ENCODE results near the gene CD226. TPM values are rescaled to one million over a fixed set of nuclear protein-coding genes. Genes with fewer than 3 reads are reported as not detected.

The CD226 gene
- total RNA-seq, 1 donor from 2014 or later = 0.05 TPM

DNA sequence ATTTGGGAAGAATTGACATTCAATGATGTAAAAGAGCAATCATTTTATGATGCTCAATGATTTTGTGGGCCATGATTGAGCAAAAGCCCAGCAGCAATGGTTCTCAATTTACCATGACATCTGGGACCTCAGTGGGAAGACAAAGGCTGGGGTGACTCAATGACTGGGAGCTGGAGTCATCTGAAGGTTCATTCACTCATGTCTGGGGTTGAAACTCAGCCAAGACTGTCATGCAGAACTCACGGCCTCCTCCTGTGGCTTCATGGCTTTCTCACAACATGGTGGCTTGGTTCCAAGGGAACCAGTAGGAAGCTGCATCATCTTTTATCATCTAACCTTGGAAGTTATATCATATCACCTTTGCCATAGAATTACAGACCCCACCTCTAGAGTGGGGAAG is 45.1 kb upstream of the CD226 start:
- Mint-ChIP-seq H3K9me3 (ENCODE audit: unreplicated experiment) (peaks cover 5% of the 10 kb centered on the region), H3K27ac (ENCODE audit: unreplicated experiment) (no peak overlapping the region), H3K4me3 (ENCODE audit: unreplicated experiment) (no peak overlapping the region), H3K36me3 (ENCODE audit: unreplicated experiment) (peaks cover 15% of the 10 kb centered on the region), H3K27me3 (ENCODE audit: unreplicated experiment) (no peaks in the 10 kb centered on the region), H3K4me1 (ENCODE audit: low read depth, unreplicated experiment) (peaks cover 1% of the 10 kb centered on the region)
- DNase-seq = no peak
- TF ChIP-seq, protein P1, sequence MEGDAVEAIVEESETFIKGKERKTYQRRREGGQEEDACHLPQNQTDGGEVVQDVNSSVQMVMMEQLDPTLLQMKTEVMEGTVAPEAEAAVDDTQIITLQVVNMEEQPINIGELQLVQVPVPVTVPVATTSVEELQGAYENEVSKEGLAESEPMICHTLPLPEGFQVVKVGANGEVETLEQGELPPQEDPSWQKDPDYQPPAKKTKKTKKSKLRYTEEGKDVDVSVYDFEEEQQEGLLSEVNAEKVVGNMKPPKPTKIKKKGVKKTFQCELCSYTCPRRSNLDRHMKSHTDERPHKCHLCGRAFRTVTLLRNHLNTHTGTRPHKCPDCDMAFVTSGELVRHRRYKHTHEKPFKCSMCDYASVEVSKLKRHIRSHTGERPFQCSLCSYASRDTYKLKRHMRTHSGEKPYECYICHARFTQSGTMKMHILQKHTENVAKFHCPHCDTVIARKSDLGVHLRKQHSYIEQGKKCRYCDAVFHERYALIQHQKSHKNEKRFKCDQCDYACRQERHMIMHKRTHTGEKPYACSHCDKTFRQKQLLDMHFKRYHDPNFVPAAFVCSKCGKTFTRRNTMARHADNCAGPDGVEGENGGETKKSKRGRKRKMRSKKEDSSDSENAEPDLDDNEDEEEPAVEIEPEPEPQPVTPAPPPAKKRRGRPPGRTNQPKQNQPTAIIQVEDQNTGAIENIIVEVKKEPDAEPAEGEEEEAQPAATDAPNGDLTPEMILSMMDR (IDR thresholded peaks at IDR 0.05; ENCODE audit: partially characterized antibody, unreplicated experiment) = no peak

GRCh38 chr18:69987870-69988269 is 40.2 kb upstream of the CD226 start:
- DNase-seq = no peak
- TF ChIP-seq, protein P1 (IDR thresholded peaks at IDR 0.05; ENCODE audit: partially characterized antibody, unreplicated experiment) = no peak
- H3K27me3 Mint-ChIP-seq (ENCODE audit: unreplicated experiment) = no peaks in the 10 kb centered on the region
- H3K27ac Mint-ChIP-seq (ENCODE audit: unreplicated experiment) = no peak overlapping the region
- H3K4me1 Mint-ChIP-seq (ENCODE audit: low read depth, unreplicated experiment) = no peaks in the 10 kb centered on the region
- H3K36me3 Mint-ChIP-seq (ENCODE audit: unreplicated experiment) = peaks cover 33% of the 10 kb centered on the region
- peaks cover 10% of the 10 kb centered on the region for H3K9me3 Mint-ChIP-seq (ENCODE audit: unreplicated experiment)
- H3K4me3 Mint-ChIP-seq (ENCODE audit: unreplicated experiment) = no peak overlapping the region

DNA sequence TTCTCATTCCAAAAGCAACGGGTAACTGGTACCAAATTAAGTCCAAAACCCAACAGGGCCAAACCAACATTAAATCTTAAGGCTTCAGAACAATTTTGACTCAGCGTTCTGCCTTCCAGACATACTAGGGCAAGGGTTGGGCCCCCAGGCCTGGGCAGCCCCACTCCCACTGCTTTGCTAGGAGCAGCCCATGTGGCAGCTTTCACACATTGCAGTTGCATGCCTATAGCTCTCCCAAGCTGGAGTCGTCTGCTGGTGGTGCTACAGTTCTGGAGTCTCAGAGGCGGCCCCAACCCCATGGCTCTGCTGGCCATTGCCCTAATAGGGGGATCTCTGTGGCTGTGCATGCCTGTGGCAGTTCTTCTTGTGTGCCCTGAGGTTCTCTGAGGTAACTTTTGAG is 37.6 kb upstream of the CD226 start:
- Mint-ChIP-seq H3K4me1 (ENCODE audit: low read depth, unreplicated experiment) (no peaks in the 10 kb centered on the region), H3K27ac (ENCODE audit: unreplicated experiment) (no peak overlapping the region), H3K27me3 (ENCODE audit: unreplicated experiment) (peaks cover 2% of the 10 kb centered on the region), H3K36me3 (ENCODE audit: unreplicated experiment) (peaks cover 33% of the 10 kb centered on the region), H3K4me3 (ENCODE audit: unreplicated experiment) (no peak overlapping the region), H3K9me3 (ENCODE audit: unreplicated experiment) (peaks cover 10% of the 10 kb centered on the region)
- TF ChIP-seq, protein P1 (IDR thresholded peaks at IDR 0.05; ENCODE audit: partially characterized antibody, unreplicated experiment) = no peak
- no peak for DNase-seq

DNA sequence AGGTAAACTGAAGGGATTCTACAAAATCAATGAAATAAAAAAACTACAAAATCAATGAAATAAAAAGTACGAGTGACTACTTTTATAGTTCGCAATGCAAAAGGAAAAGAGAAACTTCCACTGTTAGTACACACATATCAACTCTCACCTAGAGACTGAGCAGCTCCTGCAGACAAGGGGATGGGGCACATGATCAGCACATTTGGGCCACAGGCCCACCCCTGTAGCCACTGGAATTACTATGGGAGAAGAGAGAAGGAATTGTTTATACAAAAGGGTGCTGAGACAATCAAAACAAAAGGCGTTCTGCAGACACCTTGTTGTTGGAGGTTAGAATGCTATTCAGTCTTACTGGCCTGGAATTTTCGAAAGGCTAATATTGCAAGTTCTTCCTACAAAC is 34.7 kb upstream of the CD226 start:
- Mint-ChIP-seq H3K4me3 (ENCODE audit: unreplicated experiment) (no peak overlapping the region), H3K9me3 (ENCODE audit: unreplicated experiment) (peaks cover 5% of the 10 kb centered on the region), H3K27ac (ENCODE audit: unreplicated experiment) (no peak overlapping the region), H3K4me1 (ENCODE audit: low read depth, unreplicated experiment) (no peaks in the 10 kb centered on the region), H3K27me3 (ENCODE audit: unreplicated experiment) (peaks cover 4% of the 10 kb centered on the region), H3K36me3 (ENCODE audit: unreplicated experiment) (peaks cover 15% of the 10 kb centered on the region)
- TF ChIP-seq, protein P1 (IDR thresholded peaks at IDR 0.05; ENCODE audit: partially characterized antibody, unreplicated experiment) = no peak
- DNase-seq = no peak

GRCh38 chr18:69981948-69982347 is 34.3 kb upstream of the CD226 start:
- peaks cover 10% of the 10 kb centered on the region for H3K36me3 Mint-ChIP-seq (ENCODE audit: unreplicated experiment)

More at GRCh38 chr18:69981948-69982347, 34.3 kb upstream of the CD226 start:
- Mint-ChIP-seq H3K9me3 (ENCODE audit: unreplicated experiment) (peaks cover 3% of the 10 kb centered on the region), H3K4me1 (ENCODE audit: low read depth, unreplicated experiment) (no peaks in the 10 kb centered on the region), H3K27ac (ENCODE audit: unreplicated experiment) (no peak overlapping the region), H3K4me3 (ENCODE audit: unreplicated experiment) (no peak overlapping the region), H3K27me3 (ENCODE audit: unreplicated experiment) (peaks cover 4% of the 10 kb centered on the region)
- TF ChIP-seq, protein P1 (IDR thresholded peaks at IDR 0.05; ENCODE audit: partially characterized antibody, unreplicated experiment) = no peak
- DNase-seq = no peak
